Testis (tissue), 2 donors: Measurements from ENCODE around the gene WWC2.

Experiments
- POLR2A ChIP-seq: fragments of 450-650 bp; IDR thresholded peaks from one replicate; pipeline ENCODE4 v1.6.1; 2017; ENCODE audit warnings: antibody characterized with exemption, mild to moderate bottlenecking, moderate library complexity
- TF ChIP-seq, protein P1 (sequence below), 3 experiments: fragments of 450-650 bp in 2 of 3; fragments of 200-600 bp in 1 of 3; sonication (generic) in 1 of 3; IDR thresholded peaks; one replicate each; pipeline ENCODE4 v1.5.1; 2016 to 2019; ENCODE audit warnings: antibody characterized with exemption in 3 of 3, mild to moderate bottlenecking in 2 of 3, moderate library complexity in 1 of 3

DNA sequence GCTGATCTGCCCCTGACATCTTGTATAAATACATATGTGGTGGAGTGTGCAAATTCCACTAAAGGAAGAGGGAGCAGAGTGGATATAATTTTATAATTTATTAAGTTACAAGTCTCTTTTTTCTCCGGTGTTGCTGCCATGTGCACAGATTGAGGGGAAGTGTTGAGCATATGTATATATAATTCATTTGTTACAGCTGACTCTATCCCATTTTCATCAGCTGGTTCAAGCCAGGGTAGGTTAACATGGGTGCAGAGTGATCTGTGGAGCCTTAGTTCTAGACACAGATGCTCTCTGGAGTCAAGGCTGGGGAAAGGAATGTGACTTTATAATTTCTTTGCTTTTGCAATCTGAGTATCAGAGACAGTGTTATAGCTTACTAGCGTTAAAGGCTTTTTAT, 103.5 kb downstream of the WWC2 start:
- TF ChIP-seq, protein P1, sequence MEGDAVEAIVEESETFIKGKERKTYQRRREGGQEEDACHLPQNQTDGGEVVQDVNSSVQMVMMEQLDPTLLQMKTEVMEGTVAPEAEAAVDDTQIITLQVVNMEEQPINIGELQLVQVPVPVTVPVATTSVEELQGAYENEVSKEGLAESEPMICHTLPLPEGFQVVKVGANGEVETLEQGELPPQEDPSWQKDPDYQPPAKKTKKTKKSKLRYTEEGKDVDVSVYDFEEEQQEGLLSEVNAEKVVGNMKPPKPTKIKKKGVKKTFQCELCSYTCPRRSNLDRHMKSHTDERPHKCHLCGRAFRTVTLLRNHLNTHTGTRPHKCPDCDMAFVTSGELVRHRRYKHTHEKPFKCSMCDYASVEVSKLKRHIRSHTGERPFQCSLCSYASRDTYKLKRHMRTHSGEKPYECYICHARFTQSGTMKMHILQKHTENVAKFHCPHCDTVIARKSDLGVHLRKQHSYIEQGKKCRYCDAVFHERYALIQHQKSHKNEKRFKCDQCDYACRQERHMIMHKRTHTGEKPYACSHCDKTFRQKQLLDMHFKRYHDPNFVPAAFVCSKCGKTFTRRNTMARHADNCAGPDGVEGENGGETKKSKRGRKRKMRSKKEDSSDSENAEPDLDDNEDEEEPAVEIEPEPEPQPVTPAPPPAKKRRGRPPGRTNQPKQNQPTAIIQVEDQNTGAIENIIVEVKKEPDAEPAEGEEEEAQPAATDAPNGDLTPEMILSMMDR (IDR thresholded peaks at IDR 0.05): no peak
- TF ChIP-seq POLR2A: no peak
